Endothelial cell of umbilical vein (primary cell): ENCODE measurements around the gene TMEM161A. TPM values are rescaled to one million over a fixed set of nuclear protein-coding genes. Genes with fewer than 3 reads are reported as not detected.

ENCODE experiments used
- BruUV-seq: library from RNA; stranded (reverse); fragments of 400-500 nt; replicated peaks from 2 replicates; lab custom pipeline; 2021; lab: Mats Ljungman, UMichigan
- CTCF ChIA-PET: fragments of 300-600, 350-600 bp; sonication (Branson Sonifier 250); formaldehyde crosslinking; loops from one replicate; lab custom pipeline; 2021; ENCODE audit warnings: antibody characterized with exemption, inconsistent platforms; lab: Charles Lee
- POLR2A ChIA-PET: fragments of 300-600, 350-600 bp; sonication (Branson Sonifier 250); formaldehyde crosslinking; loops from one replicate; lab custom pipeline; 2021; ENCODE audit warnings: antibody characterized with exemption, inconsistent platforms; lab: Charles Lee
- DNase-seq: peaks from one replicate; pipeline ENCODE4 v3.0.0-alpha.2; 2011; ENCODE audit warnings: low read depth, low spot score
- FAIRE-seq: peaks from 2 replicates; lab custom pipeline; 2011; peaks lifted over from hg19 to GRCh38; lab: Jason Lieb, UNC
- H2AFZ ChIP-seq: 2 replicates; pipeline ENCODE4 v1.6.0; 2012; ENCODE audit warnings: low read depth, low read length, control low read depth, inconsistent platforms
- H3K27ac ChIP-seq: 2 replicates; pipeline ENCODE4 v1.5.1; 2011; ENCODE audit warnings: low read depth, mild to moderate bottlenecking, control low read depth, low read length, moderate library complexity; ENCODE audit not compliant: insufficient read depth
- H3K27me3 ChIP-seq, 2 experiments: 2 replicates each; pipeline versions ENCODE4 v1.6.0 to v1.6.1; 2011; ENCODE audit warnings: low read length in 2 of 2, mixed read lengths in 1 of 2; ENCODE audit not compliant: control insufficient read depth in 2 of 2, insufficient read depth in 2 of 2
- H3K36me3 ChIP-seq, 2 experiments: 2 replicates in 1 of 2; 3 replicates in 1 of 2; pipeline ENCODE4 v1.5.1; 2011; ENCODE audit warnings: low read length in 2 of 2, mild to moderate bottlenecking in 1 of 2, moderate library complexity in 1 of 2; ENCODE audit not compliant: control insufficient read depth in 2 of 2, insufficient read depth in 2 of 2; ENCODE audit errors: extremely low read depth in 1 of 2
- H3K4me1 ChIP-seq: 3 replicates; pipeline ENCODE4 v1.5.1; 2011; ENCODE audit warnings: mild to moderate bottlenecking, low read length; ENCODE audit not compliant: control insufficient read depth, insufficient read depth; ENCODE audit errors: extremely low read depth
- H3K4me2 ChIP-seq: 2 replicates; pipeline ENCODE4 v1.6.1; 2011; ENCODE audit warnings: low read length, control low read depth, mixed read lengths; ENCODE audit not compliant: insufficient read depth
- H3K4me3 ChIP-seq, 3 experiments: fragments of 200-600 bp in 1 of 3; sonication (generic), shearing (Covaris generic) in 1 of 3; replicated peaks in 1 of 3; 2 replicates each; pipeline ENCODE4 v1.5.1; 2011 to 2016; ENCODE audit warnings: control low read depth in 3 of 3, low read length in 3 of 3, mild to moderate bottlenecking in 2 of 3, inconsistent platforms in 1 of 3, low read depth in 1 of 3, moderate library complexity in 1 of 3; ENCODE audit not compliant: insufficient read depth in 1 of 3
- H3K79me2 ChIP-seq: 2 replicates; pipeline ENCODE4 v1.6.0; 2012; ENCODE audit warnings: low read length, inconsistent platforms; ENCODE audit not compliant: control insufficient read depth, insufficient read depth
- H3K9ac ChIP-seq: replicated peaks from 2 replicates; pipeline ENCODE3; 2011; ENCODE audit warnings: low read length, control low read depth; ENCODE audit not compliant: insufficient read depth; ENCODE audit errors: extremely low read depth
- H3K9me1 ChIP-seq: replicated peaks from 3 replicates; pipeline ENCODE4 v1.6.0; 2011; ENCODE audit warnings: mild to moderate bottlenecking, low read length; ENCODE audit not compliant: control insufficient read depth, insufficient read depth; ENCODE audit errors: extremely low read depth
- H3K9me3 ChIP-seq: replicated peaks from 2 replicates; pipeline ENCODE4 v1.5.1; 2012; ENCODE audit warnings: low read length, inconsistent platforms; ENCODE audit not compliant: control insufficient read depth, insufficient read depth
- H4K20me1 ChIP-seq: replicated peaks from 2 replicates; pipeline ENCODE3; 2011; ENCODE audit warnings: mild to moderate bottlenecking, low read length; ENCODE audit not compliant: control insufficient read depth, insufficient read depth; ENCODE audit errors: extremely low read depth
- CTCF ChIP-seq, 2 donors: IDR thresholded peaks; 1 replicate in 1 of 2; 2 replicates in 1 of 2; pipeline ENCODE4 v1.5.1; 2011; ENCODE audit warnings: low read length in 2 of 2, mild to moderate bottlenecking in 2 of 2, moderate library complexity in 2 of 2, control low read depth in 1 of 2, inconsistent platforms in 1 of 2, low read depth in 1 of 2; ENCODE audit not compliant: insufficient read depth in 1 of 2; ENCODE audit errors: extremely low read depth in 1 of 2
- EZH2 ChIP-seq: IDR thresholded peaks from 2 replicates; pipeline ENCODE4 v1.6.1; 2012; ENCODE audit warnings: borderline replicate concordance, low read depth, mild to moderate bottlenecking, moderate library complexity, low read length, inconsistent platforms; ENCODE audit not compliant: severe bottlenecking
- FOS ChIP-seq: IDR thresholded peaks from 2 replicates; pipeline ENCODE4 v1.6.1; 2011; ENCODE audit warnings: mild to moderate bottlenecking, low read length, moderate library complexity, borderline replicate concordance; ENCODE audit not compliant: insufficient read depth
- GATA2 ChIP-seq: IDR thresholded peaks from 2 replicates; pipeline ENCODE4 v1.7.0; 2011; ENCODE audit warnings: low read depth, mild to moderate bottlenecking, moderate library complexity, mixed read lengths, low read length; ENCODE audit not compliant: insufficient read length, insufficient read depth
- JUN ChIP-seq: IDR thresholded peaks from 2 replicates; pipeline ENCODE4 v1.6.1; 2011; ENCODE audit warnings: borderline replicate concordance, low read depth; ENCODE audit not compliant: insufficient read length, insufficient read depth
- MAX ChIP-seq: IDR thresholded peaks from 2 replicates; pipeline ENCODE4 v1.6.1; 2011; ENCODE audit not compliant: insufficient read depth, insufficient read length
- MYC ChIP-seq: IDR thresholded peaks from one replicate; pipeline ENCODE4 v1.6.1; 2011; ENCODE audit warnings: mild to moderate bottlenecking, low read depth, low read length
- POLR2A ChIP-seq: IDR thresholded peaks from 2 replicates; pipeline ENCODE4 v1.6.1; 2012; ENCODE audit warnings: low read depth, mild to moderate bottlenecking, control low read depth, low read length
- POLR2AphosphoS5 ChIP-seq: IDR thresholded peaks from 2 replicates; pipeline ENCODE4 v1.6.1; 2012; ENCODE audit warnings: low read depth, mild to moderate bottlenecking, control low read depth, low read length, moderate library complexity; ENCODE audit not compliant: insufficient read depth
- dilution Hi-C: fragments of 300-500 bp; cut with MboI; formaldehyde crosslinking; loops from one replicate; pipeline ENCODE4 v1.15.0; 2019; ENCODE audit warnings: low sequenced_read_pairs; ENCODE audit not compliant: extremely low pct_ligation_motif_present
- intact Hi-C: fragments of 100-400 bp; cut with micrococcal nuclease; formaldehyde crosslinking; loops from one replicate; pipeline ENCODE4 v1.10.0; 2022
- polyA plus RNA-seq, 4 experiments: library from polyadenylated mRNA; depleted of rRNA in 3 of 4; stranded (reverse) in 3 of 4; unstranded in 1 of 4; fragments of >200 nt; gene quantifications; 2 replicates each; pipeline versions ENCODE4 v1.2.1 to v1.2.3, GENCODE V29; 2011 to 2012; ENCODE audit warnings: missing spikeins in 1 of 4
- total RNA-seq: library from RNA; stranded (reverse); gene quantifications from 2 replicates; pipeline ENCODE4 v1.2.3, GENCODE V29; 2021

TMEM161A gene
- total and polyA plus RNA-seq, 2 donors (not counting 3 experiments of a cell fraction or from before 2014, with no cell fraction given) = 24.1 to 54.9 TPM

- H3K27ac ChIP-seq = no peak overlapping the region
- TF ChIP-seq GATA2 = no peak
- peak; percentile 59 for FAIRE-seq
- no peaks in the 10 kb centered on the region for H3K27me3 ChIP-seq
- no peaks in the 10 kb centered on the region for H3K36me3 ChIP-seq
- H3K4me3 ChIP-seq = no peak overlapping the region
- no peak overlapping the region for H3K9ac ChIP-seq
- no peak overlapping the region for H3K4me2 ChIP-seq
- H4K20me1 ChIP-seq = no peaks in the 10 kb centered on the region
- POLR2A ChIA-PET = no interaction called here
- BruUV-seq = no TSS peak
- dilution Hi-C loops = no loop called here
- H2AFZ ChIP-seq = no peak overlapping the region
- H3K4me1 ChIP-seq = no peaks in the 10 kb centered on the region
- H3K9me3 ChIP-seq = no peaks in the 10 kb centered on the region
- DNase-seq = no peak
- H3K79me2 ChIP-seq = no peaks in the 10 kb centered on the region
- H3K9me1 ChIP-seq = no peaks in the 10 kb centered on the region
- CTCF ChIA-PET = interaction anchor here (0.6 to 4.6 kb wide), 3 partner anchors 11 to 240 kb away, joined by 3 to 31 read pairs (median 23); no protein-coding TSS in a partner anchor
- intact Hi-C loops = no loop called here
Observed at GRCh38 chr19:19157808-19158207, 19.5 kb upstream of the TMEM161A start.

GRCh38 chr19:19155495-19156219 is 17.4 kb upstream of the TMEM161A start:
- POLR2A ChIA-PET = no interaction called here
- Histone ChIP-seq H3K4me3 (no peak overlapping the region), H3K27ac (no peak overlapping the region), H3K4me1 (no peaks in the 10 kb centered on the region), H3K79me2 (no peaks in the 10 kb centered on the region), H2AFZ (no peak overlapping the region), H3K9me1 (no peaks in the 10 kb centered on the region), H3K4me2 (no peak overlapping the region), H3K9me3 (no peaks in the 10 kb centered on the region), H3K36me3 (no peaks in the 10 kb centered on the region), H3K9ac (no peak overlapping the region), H4K20me1 (no peaks in the 10 kb centered on the region), H3K27me3 (no peaks in the 10 kb centered on the region)
- CTCF ChIA-PET = interaction anchor here (1.2 to 4.6 kb wide), 3 partner anchors 9 to 19 kb away, joined by 4 to 31 read pairs (median 23); no protein-coding TSS in a partner anchor
- DNase-seq = no peak
- no peak for FAIRE-seq
- no peak for TF ChIP-seq EZH2
- no peak for TF ChIP-seq MYC
- TF ChIP-seq JUN = no peak
- no peak for TF ChIP-seq POLR2A
- no peak for TF ChIP-seq CTCF (IDR thresholded peaks at IDR 0.05; ENCODE audit: extremely low read depth in 1 of 2, insufficient read depth in 1 of 2, low read depth in 1 of 2, low read length in 2 of 2)
- TF ChIP-seq FOS = no peak
- TF ChIP-seq MAX = no peak
- TF ChIP-seq POLR2AphosphoS5 = no peak
- intact Hi-C loops (no loop called here), dilution Hi-C loops (no loop called here)
- BruUV-seq = no TSS peak
